HepG2 (cell line): ENCODE data around the gene HOXD3. TPM values are rescaled to one million over a fixed set of nuclear protein-coding genes. Genes with fewer than 3 reads are reported as not detected.
A peak's percentile ranks its signal among the peaks of the same experiment; 100 is the strongest.

Experiments
- ADNP ChIP-seq: sonication (generic); formaldehyde crosslinking; IDR thresholded peaks from 2 replicates; pipeline ENCODE4 v1.4.0; 2020; ENCODE audit warnings: missing genetic modification reagents
- EHMT2 ChIP-seq: fragments of 200-600 bp; sonication (generic); IDR thresholded peaks from 2 replicates; pipeline ENCODE4 v1.7.0; 2017; ENCODE audit warnings: antibody characterized with exemption, low read depth, low read length, borderline replicate concordance
- ETV5 ChIP-seq: IDR thresholded peaks from 2 replicates; pipeline ENCODE4 v1.6.1; 2018; ENCODE audit warnings: missing biosample characterization, missing genetic modification reagents, inconsistent platforms, borderline replicate concordance
- ETV6 ChIP-seq: sonication (generic); formaldehyde crosslinking; conservative IDR thresholded peaks from 2 replicates; pipeline ENCODE4 v1.4.0; 2020; ENCODE audit warnings: missing genetic modification reagents
- IRF2 ChIP-seq: IDR thresholded peaks from 2 replicates; pipeline ENCODE4 v1.6.1; 2018; ENCODE audit warnings: missing genetic modification reagents, missing compliant biosample characterization
- IRX3 ChIP-seq: sonication (generic); formaldehyde crosslinking; IDR thresholded peaks from 2 replicates; pipeline ENCODE4 v1.8.1; 2023; ENCODE audit warnings: mild to moderate bottlenecking, low read depth, missing genetic modification reagents, borderline replicate concordance
- MED8 ChIP-seq: sonication (generic); formaldehyde crosslinking; IDR thresholded peaks from 2 replicates; pipeline ENCODE4 v1.8.1; 2023; ENCODE audit warnings: mild to moderate bottlenecking, missing genetic modification reagents; ENCODE audit not compliant: insufficient replicate concordance
- MTA1 ChIP-seq: sonication (generic); formaldehyde crosslinking; IDR thresholded peaks from 2 replicates; pipeline ENCODE4 v1.4.0; 2020; ENCODE audit warnings: missing genetic modification reagents, mild to moderate bottlenecking, borderline replicate concordance
- NFE2L2 ChIP-seq: fragments of 150-350 bp; IDR thresholded peaks from 2 replicates; pipeline ENCODE4 v1.6.1; 2014; ENCODE audit warnings: low read length
- PITX1 ChIP-seq: sonication (generic); formaldehyde crosslinking; IDR thresholded peaks from 2 replicates; pipeline ENCODE4 v1.5.1; 2020; ENCODE audit warnings: mild to moderate bottlenecking, missing genetic modification reagents
- RFX1 ChIP-seq: fragments of 450-650 bp; IDR thresholded peaks from 2 replicates; pipeline ENCODE4 v1.6.1; 2017
- RFX5 ChIP-seq: IDR thresholded peaks from 2 replicates; pipeline ENCODE4 v1.6.1; 2011; ENCODE audit warnings: low read depth, low read length, improper control_type of control experiment
- SP4 ChIP-seq: sonication (generic); formaldehyde crosslinking; IDR thresholded peaks from 2 replicates; pipeline ENCODE4 v1.8.1; 2023; ENCODE audit warnings: mild to moderate bottlenecking, missing genetic modification reagents
- ZBTB3 ChIP-seq: sonication (generic); formaldehyde crosslinking; IDR thresholded peaks from 2 replicates; pipeline ENCODE4 v1.4.0; 2020; ENCODE audit warnings: low read depth, mild to moderate bottlenecking, moderate library complexity, missing genetic modification reagents, borderline replicate concordance
- ZIK1 ChIP-seq: sonication (generic); formaldehyde crosslinking; IDR thresholded peaks from 2 replicates; pipeline ENCODE4 v1.5.0; 2020; ENCODE audit warnings: mild to moderate bottlenecking, low read depth, missing genetic modification reagents, borderline replicate concordance
- ZNF3 ChIP-seq: IDR thresholded peaks from 2 replicates; pipeline ENCODE4 v1.7.0; 2017; ENCODE audit warnings: inconsistent platforms
- ZNF335 ChIP-seq: sonication (generic); formaldehyde crosslinking; IDR thresholded peaks from 2 replicates; pipeline ENCODE4 v1.4.0; 2020; ENCODE audit warnings: missing genetic modification reagents
- ZNF572 ChIP-seq: sonication (generic); formaldehyde crosslinking; IDR thresholded peaks from 2 replicates; pipeline ENCODE4 v1.5.1; 2020; ENCODE audit warnings: mild to moderate bottlenecking, missing genetic modification reagents
- ZNF781 ChIP-seq: sonication (generic); formaldehyde crosslinking; IDR thresholded peaks from 2 replicates; pipeline ENCODE4 v1.5.1; 2020; ENCODE audit warnings: borderline replicate concordance, mild to moderate bottlenecking, missing genetic modification reagents; ENCODE audit errors: not compliant biosample characterization
- polyA plus RNA-seq, 8 experiments: library from polyadenylated mRNA; depleted of rRNA in 3 of 8; stranded (reverse) in 7 of 8; unstranded in 1 of 8; fragments of >200 nt; fragmentation: Illumina TruSeq in 4 of 8; extraction: Trizol in 4 of 8; gene quantifications; 2 replicates each; pipeline versions ENCODE4 v1.2.1 to v1.2.3, GENCODE V29; 2011 to 2016; ENCODE audit warnings: low read depth in 4 of 8, missing spikeins in 1 of 8, mixed read lengths in 1 of 8; ENCODE audit not compliant: insufficient read depth in 1 of 8
- total RNA-seq, 5 experiments: library from RNA; depleted of rRNA; stranded (reverse); fragments of >200 nt; fragmentation: Illumina TruSeq; extraction: Trizol; gene quantifications; 2 replicates each; pipeline ENCODE4 v1.2.3, GENCODE V29; 2016; ENCODE audit warnings: low read depth in 1 of 5
- TF ChIP-seq, protein P1 (sequence below): sonication (generic); formaldehyde crosslinking; IDR thresholded peaks from 2 replicates; pipeline ENCODE4 v1.4.0; 2020; ENCODE audit warnings: missing genetic modification reagents
- TF ChIP-seq, protein P2 (sequence below): IDR thresholded peaks from 2 replicates; pipeline ENCODE4 v1.6.1; 2016; ENCODE audit warnings: low read depth

The HOXD3 gene
- total and polyA plus RNA-seq, 2 of the 13 experiments (the other 11 are each of a cell fraction or from before 2014, with no cell fraction given), result 0.05 to 0.09 TPM

DNA sequence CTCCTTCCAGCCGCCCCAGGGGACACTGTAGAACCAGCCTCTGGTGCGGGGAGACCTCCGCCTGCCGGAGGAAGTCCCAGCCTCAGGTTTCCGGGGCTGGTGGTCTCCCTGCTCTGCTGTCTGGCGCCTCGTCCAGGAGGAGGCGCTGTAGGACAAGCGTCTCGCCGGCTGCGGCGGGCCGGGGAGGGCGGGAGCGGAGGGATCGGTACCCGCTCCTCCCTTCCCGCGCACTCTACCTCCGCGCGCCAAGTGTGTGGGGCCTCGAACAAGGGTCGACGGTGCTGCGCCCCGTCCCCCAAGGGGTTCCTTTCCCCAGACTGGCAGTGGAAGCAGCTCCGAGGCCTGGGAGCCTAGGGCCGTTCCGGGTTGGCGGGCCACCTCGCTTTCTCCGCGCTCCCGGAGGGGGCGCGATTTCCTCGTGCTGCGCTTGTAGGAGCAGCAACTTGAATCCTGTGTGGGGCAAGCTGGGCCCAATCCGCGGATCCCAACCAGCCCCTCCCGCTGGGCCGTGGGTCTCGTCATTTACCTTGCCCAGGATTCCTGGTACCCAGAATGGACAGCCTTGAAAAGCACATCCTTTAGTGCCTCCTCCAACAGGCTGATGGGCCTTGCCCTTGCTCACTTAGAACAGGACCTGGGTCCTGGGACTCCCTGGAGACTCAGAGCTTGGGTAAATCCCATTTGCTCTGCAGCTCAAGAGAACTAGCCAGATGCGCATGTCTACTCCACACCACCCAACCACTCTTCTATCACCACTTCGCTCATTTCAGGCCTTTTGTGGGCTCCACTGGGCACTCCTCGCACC lies 16.4 kb upstream of the HOXD3 start (continued):
- no peak for TF ChIP-seq EHMT2
- no peak for TF ChIP-seq ZNF781 (CRISPR knock-in tag)
- no peak for TF ChIP-seq ZNF3 (CRISPR knock-in tag)
- TF ChIP-seq SP4 (CRISPR knock-in tag), result peak; percentile 82
- peak; percentile 55 for TF ChIP-seq ETV5 (CRISPR knock-in tag)
- TF ChIP-seq PITX1 (CRISPR knock-in tag), result no peak; the same call in 1 of the 2 replicates
- TF ChIP-seq, protein P1, sequence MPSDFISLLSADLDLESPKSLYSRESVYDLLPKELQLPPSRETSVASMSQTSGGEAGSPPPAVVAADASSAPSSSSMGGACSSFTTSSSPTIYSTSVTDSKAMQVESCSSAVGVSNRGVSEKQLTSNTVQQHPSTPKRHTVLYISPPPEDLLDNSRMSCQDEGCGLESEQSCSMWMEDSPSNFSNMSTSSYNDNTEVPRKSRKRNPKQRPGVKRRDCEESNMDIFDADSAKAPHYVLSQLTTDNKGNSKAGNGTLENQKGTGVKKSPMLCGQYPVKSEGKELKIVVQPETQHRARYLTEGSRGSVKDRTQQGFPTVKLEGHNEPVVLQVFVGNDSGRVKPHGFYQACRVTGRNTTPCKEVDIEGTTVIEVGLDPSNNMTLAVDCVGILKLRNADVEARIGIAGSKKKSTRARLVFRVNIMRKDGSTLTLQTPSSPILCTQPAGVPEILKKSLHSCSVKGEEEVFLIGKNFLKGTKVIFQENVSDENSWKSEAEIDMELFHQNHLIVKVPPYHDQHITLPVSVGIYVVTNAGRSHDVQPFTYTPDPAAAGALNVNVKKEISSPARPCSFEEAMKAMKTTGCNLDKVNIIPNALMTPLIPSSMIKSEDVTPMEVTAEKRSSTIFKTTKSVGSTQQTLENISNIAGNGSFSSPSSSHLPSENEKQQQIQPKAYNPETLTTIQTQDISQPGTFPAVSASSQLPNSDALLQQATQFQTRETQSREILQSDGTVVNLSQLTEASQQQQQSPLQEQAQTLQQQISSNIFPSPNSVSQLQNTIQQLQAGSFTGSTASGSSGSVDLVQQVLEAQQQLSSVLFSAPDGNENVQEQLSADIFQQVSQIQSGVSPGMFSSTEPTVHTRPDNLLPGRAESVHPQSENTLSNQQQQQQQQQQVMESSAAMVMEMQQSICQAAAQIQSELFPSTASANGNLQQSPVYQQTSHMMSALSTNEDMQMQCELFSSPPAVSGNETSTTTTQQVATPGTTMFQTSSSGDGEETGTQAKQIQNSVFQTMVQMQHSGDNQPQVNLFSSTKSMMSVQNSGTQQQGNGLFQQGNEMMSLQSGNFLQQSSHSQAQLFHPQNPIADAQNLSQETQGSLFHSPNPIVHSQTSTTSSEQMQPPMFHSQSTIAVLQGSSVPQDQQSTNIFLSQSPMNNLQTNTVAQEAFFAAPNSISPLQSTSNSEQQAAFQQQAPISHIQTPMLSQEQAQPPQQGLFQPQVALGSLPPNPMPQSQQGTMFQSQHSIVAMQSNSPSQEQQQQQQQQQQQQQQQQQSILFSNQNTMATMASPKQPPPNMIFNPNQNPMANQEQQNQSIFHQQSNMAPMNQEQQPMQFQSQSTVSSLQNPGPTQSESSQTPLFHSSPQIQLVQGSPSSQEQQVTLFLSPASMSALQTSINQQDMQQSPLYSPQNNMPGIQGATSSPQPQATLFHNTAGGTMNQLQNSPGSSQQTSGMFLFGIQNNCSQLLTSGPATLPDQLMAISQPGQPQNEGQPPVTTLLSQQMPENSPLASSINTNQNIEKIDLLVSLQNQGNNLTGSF, result no peak
- TF ChIP-seq ADNP (CRISPR knock-in tag), result no peak
- peak; percentile 77; the same call in 1 of the 2 replicates for TF ChIP-seq ETV6 (CRISPR knock-in tag)
- TF ChIP-seq, protein P2, sequence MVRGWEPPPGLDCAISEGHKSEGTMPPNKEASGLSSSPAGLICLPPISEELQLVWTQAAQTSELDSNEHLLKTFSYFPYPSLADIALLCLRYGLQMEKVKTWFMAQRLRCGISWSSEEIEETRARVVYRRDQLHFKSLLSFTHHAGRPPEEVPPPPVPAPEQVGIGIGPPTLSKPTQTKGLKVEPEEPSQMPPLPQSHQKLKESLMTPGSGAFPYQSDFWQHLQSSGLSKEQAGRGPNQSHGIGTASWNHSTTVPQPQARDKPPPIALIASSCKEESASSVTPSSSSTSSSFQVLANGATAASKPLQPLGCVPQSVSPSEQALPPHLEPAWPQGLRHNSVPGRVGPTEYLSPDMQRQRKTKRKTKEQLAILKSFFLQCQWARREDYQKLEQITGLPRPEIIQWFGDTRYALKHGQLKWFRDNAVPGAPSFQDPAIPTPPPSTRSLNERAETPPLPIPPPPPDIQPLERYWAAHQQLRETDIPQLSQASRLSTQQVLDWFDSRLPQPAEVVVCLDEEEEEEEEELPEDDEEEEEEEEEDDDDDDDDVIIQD (CRISPR knock-in tag), result no peak
- TF ChIP-seq NFE2L2, result no peak
- TF ChIP-seq RFX5, result no peak
- peak; percentile 72; the same call in 1 of the 2 replicates for TF ChIP-seq MTA1 (CRISPR knock-in tag)
- TF ChIP-seq ZNF335, result no peak
- no peak for TF ChIP-seq ZNF572 (CRISPR knock-in tag)
- TF ChIP-seq IRX3 (CRISPR knock-in tag), result 0 out of 2 replicates have a peak, but pooled peaks have one; percentile 53
- TF ChIP-seq ZBTB3 (CRISPR knock-in tag), result no peak
- peak; percentile 64; the same call in 1 of the 2 replicates for TF ChIP-seq IRF2 (CRISPR knock-in tag)
- no peak for TF ChIP-seq RFX1
- TF ChIP-seq ZIK1, result no peak
- TF ChIP-seq MED8 (CRISPR knock-in tag), result no peak
